H9 (cell line): ENCODE data around the gene LBX1. TPM values are rescaled to one million over a fixed set of nuclear protein-coding genes. Genes with fewer than 3 reads are reported as not detected.

Experiments used
- DNase-seq: peaks from one replicate; pipeline ENCODE4 v3.0.0-alpha.2; 2017
- H2AFZ ChIP-seq: one replicate; pipeline ENCODE4 v1.6.1; 2013; ENCODE audit warnings: mild to moderate bottlenecking, low read length, control low read depth, moderate library complexity
- H2AK5ac ChIP-seq: 2 replicates; pipeline ENCODE4 v1.6.1; 2013; ENCODE audit warnings: low read length, control low read depth, mixed read lengths; ENCODE audit not compliant: insufficient read length
- H2BK120ac ChIP-seq: one replicate; pipeline ENCODE4 v1.6.1; 2013; ENCODE audit warnings: low read depth, mild to moderate bottlenecking, low read length, control low read depth, inconsistent platforms; ENCODE audit not compliant: poor library complexity, severe bottlenecking
- H2BK12ac ChIP-seq: 2 replicates; pipeline ENCODE4 v1.6.1; 2013; ENCODE audit warnings: low read length, control low read depth, mixed read lengths, low read depth; ENCODE audit not compliant: insufficient read length
- H2BK15ac ChIP-seq: 2 replicates; pipeline ENCODE4 v1.6.1; 2013; ENCODE audit warnings: low read depth, low read length, control low read depth
- H2BK20ac ChIP-seq: one replicate; pipeline ENCODE4 v1.6.1; 2013; ENCODE audit warnings: low read depth, mild to moderate bottlenecking, low read length, control low read depth, inconsistent platforms; ENCODE audit not compliant: poor library complexity, severe bottlenecking
- H2BK5ac ChIP-seq: 2 replicates; pipeline ENCODE4 v1.6.1; 2013; ENCODE audit warnings: low read length, control low read depth, mixed read lengths; ENCODE audit not compliant: insufficient read length
- H3K14ac ChIP-seq: 2 replicates; pipeline ENCODE4 v1.6.1; 2013; ENCODE audit warnings: low read length, control low read depth; ENCODE audit not compliant: insufficient read depth
- H3K18ac ChIP-seq: 2 replicates; pipeline ENCODE4 v1.6.1; 2013; ENCODE audit warnings: low read depth, mild to moderate bottlenecking, mixed read lengths, low read length, control low read depth; ENCODE audit not compliant: insufficient read length
- H3K23ac ChIP-seq: 2 replicates; pipeline ENCODE4 v1.6.1; 2013; ENCODE audit warnings: low read length, control low read depth, mixed read lengths, low read depth; ENCODE audit not compliant: insufficient read length
- H3K23me2 ChIP-seq: 2 replicates; pipeline ENCODE4 v1.6.1; 2013; ENCODE audit warnings: low read depth, mild to moderate bottlenecking, mixed read lengths, low read length, control low read depth; ENCODE audit not compliant: insufficient read length, poor library complexity, severe bottlenecking
- H3K27ac ChIP-seq: 2 replicates; pipeline ENCODE4 v1.5.1; 2013; ENCODE audit warnings: low read length, control low read depth, mixed read lengths, low read depth; ENCODE audit not compliant: insufficient read length
- H3K27me3 ChIP-seq: 2 replicates; pipeline ENCODE4 v1.6.1; 2013; ENCODE audit warnings: low read length, control low read depth, inconsistent platforms; ENCODE audit not compliant: insufficient read depth
- H3K4ac ChIP-seq: 2 replicates; pipeline ENCODE4 v1.6.1; 2013; ENCODE audit warnings: low read depth, mild to moderate bottlenecking, control low read depth, inconsistent platforms, low read length, moderate library complexity
- H3K4me1 ChIP-seq: 2 replicates; pipeline ENCODE4 v1.6.1; 2013; ENCODE audit warnings: low read length, control low read depth, inconsistent platforms; ENCODE audit not compliant: insufficient read depth
- H3K4me2 ChIP-seq: 2 replicates; pipeline ENCODE4 v1.6.1; 2013; ENCODE audit warnings: low read length, control low read depth, mixed read lengths; ENCODE audit not compliant: insufficient read length, insufficient read depth
- H3K56ac ChIP-seq: 2 replicates; pipeline ENCODE4 v1.6.1; 2013; ENCODE audit warnings: low read depth, mild to moderate bottlenecking, mixed read lengths, low read length, control low read depth; ENCODE audit not compliant: insufficient read length
- H3K79me1 ChIP-seq: 2 replicates; pipeline ENCODE4 v1.6.1; 2013; ENCODE audit warnings: low read depth, mild to moderate bottlenecking, moderate library complexity, low read length, control low read depth, inconsistent platforms; ENCODE audit not compliant: insufficient read depth, poor library complexity, severe bottlenecking
- H3K79me2 ChIP-seq: 2 replicates; pipeline ENCODE4 v1.6.1; 2013; ENCODE audit warnings: low read length, control low read depth, inconsistent platforms; ENCODE audit not compliant: insufficient read depth
- H3K9ac ChIP-seq: 2 replicates; pipeline ENCODE4 v1.6.1; 2013; ENCODE audit warnings: low read length, control low read depth, mixed read lengths; ENCODE audit not compliant: insufficient read length; ENCODE audit errors: extremely low read depth
- H3K9me3 ChIP-seq: one replicate; pipeline ENCODE4 v1.6.1; 2013; ENCODE audit warnings: low read depth, low read length, inconsistent platforms; ENCODE audit not compliant: control insufficient read depth
- H3T11ph ChIP-seq: one replicate; pipeline ENCODE4 v1.6.1; 2013; ENCODE audit warnings: mild to moderate bottlenecking, low read length, control low read depth, inconsistent platforms
- H4K20me1 ChIP-seq: one replicate; pipeline ENCODE4 v1.6.1; 2013; ENCODE audit not compliant: control insufficient read depth, insufficient read length, insufficient read depth
- H4K5ac ChIP-seq: 2 replicates; pipeline ENCODE4 v1.6.1; 2013; ENCODE audit warnings: low read depth, mild to moderate bottlenecking, mixed read lengths, low read length, control low read depth; ENCODE audit not compliant: insufficient read length
- H4K8ac ChIP-seq: replicated peaks from 2 replicates; pipeline ENCODE4 v1.6.1; 2013; ENCODE audit warnings: low read length, control low read depth, mixed read lengths, low read depth; ENCODE audit not compliant: insufficient read length
- H4K91ac ChIP-seq: 2 replicates; pipeline ENCODE4 v1.6.1; 2013; ENCODE audit warnings: low read depth, mild to moderate bottlenecking, moderate library complexity, mixed read lengths, low read length, control low read depth; ENCODE audit not compliant: insufficient read length
- H3K27ac Mint-ChIP-seq, 3 experiments: 2 replicates in 2 of 3; 3 replicates in 1 of 3; pipeline ENCODE4 v1.8.0; 2020 to 2021; ENCODE audit warnings: mixed read lengths in 3 of 3, mild to moderate bottlenecking in 1 of 3, moderate library complexity in 1 of 3
- H3K27me3 Mint-ChIP-seq: 2 replicates; pipeline ENCODE4 v1.8.0; 2021; ENCODE audit warnings: low read depth, mild to moderate bottlenecking, moderate library complexity, mixed read lengths
- H3K36me3 Mint-ChIP-seq, 3 experiments: 2 replicates in 2 of 3; 3 replicates in 1 of 3; pipeline ENCODE4 v1.8.0; 2020 to 2021; ENCODE audit warnings: low read depth in 3 of 3, mixed read lengths in 3 of 3; ENCODE audit not compliant: insufficient read depth in 1 of 3
- H3K4me1 Mint-ChIP-seq, 2 experiments: 2 replicates each; pipeline ENCODE4 v1.8.0; 2020; ENCODE audit warnings: mixed read lengths in 2 of 2
- H3K4me3 Mint-ChIP-seq, 2 experiments: 2 replicates in 1 of 2; 3 replicates in 1 of 2; pipeline ENCODE4 v1.8.0; 2020 to 2021; ENCODE audit warnings: mild to moderate bottlenecking in 2 of 2, mixed read lengths in 2 of 2, moderate library complexity in 1 of 2
- H3K9me3 Mint-ChIP-seq, 2 experiments: 2 replicates in 1 of 2; 3 replicates in 1 of 2; pipeline ENCODE4 v1.8.0; 2020; ENCODE audit warnings: mild to moderate bottlenecking in 2 of 2, mixed read lengths in 2 of 2, moderate library complexity in 1 of 2
- CTCF ChIP-seq: fragments of 200-600 bp; sonication (generic); conservative IDR thresholded peaks from 3 replicates; pipeline ENCODE4 v1.8.0; 2021; ENCODE audit warnings: antibody characterized with exemption, mild to moderate bottlenecking
- WGBS: extraction: QIAGEN DNeasy Blood & Tissue Kit; methylation state at CpG from one replicate; pipeline ENCODE4 v1.1.7; 2013; ENCODE audit warnings: missing lambda C conversion rate, low lambda C conversion rate, mixed read lengths; ENCODE audit not compliant: insufficient read length; ENCODE audit errors: extremely low coverage; 5-methylcytosine and 5-hydroxymethylcytosine counted together
- total RNA-seq: library from RNA; stranded (reverse); gene quantifications from 2 replicates; pipeline ENCODE4 v1.2.1, GENCODE V29; 2021

LBX1 gene
- total RNA-seq, 1 experiment from 2014 or later: not detected

- Histone ChIP-seq H3K27ac (no peak overlapping the region), H3K4me1 (no peaks in the 10 kb centered on the region), H2AK5ac (no peak overlapping the region), H3K56ac (no peak overlapping the region), H2BK12ac (no peak overlapping the region), H3K27me3 (peaks cover 99% of the 10 kb centered on the region), H3K4me2 (no peak overlapping the region), H3K79me1 (no peaks in the 10 kb centered on the region), H3K9ac (no peak overlapping the region), H4K91ac (no peak overlapping the region), H3K4ac (no peak overlapping the region), H2BK15ac (no peak overlapping the region), H3K79me2 (no peaks in the 10 kb centered on the region; the same call in 1 of the 2 replicates), H4K20me1 (no peaks in the 10 kb centered on the region), H3K18ac (no peak overlapping the region), H3K14ac (no peak overlapping the region), H3T11ph (no peak overlapping the region), H4K5ac (no peak overlapping the region), H3K23ac (no peak overlapping the region), H2BK20ac (no peak overlapping the region), H4K8ac (no peak overlapping the region), H2AFZ (no peak overlapping the region), H3K23me2 (peaks cover 3% of the 10 kb centered on the region), H2BK5ac (no peak overlapping the region), H2BK120ac (no peak overlapping the region), H3K9me3 (no peaks in the 10 kb centered on the region)
- DNase-seq: no peak
- Mint-ChIP-seq H3K27ac (no peak overlapping the region), H3K4me1 (peaks cover 16 to 28% of the 10 kb centered on the region in 2 experiments), H3K27me3 (peaks cover 99% of the 10 kb centered on the region), H3K9me3 (peaks cover 0 to 4% of the 10 kb centered on the region in 2 experiments; a peak in 3 of 5 replicates), H3K36me3 (no peaks in the 10 kb centered on the region; a peak in 1 of 7 replicates), H3K4me3 (no peak overlapping the region)
- TF ChIP-seq CTCF: no peak
- WGBS: no CpG with 5 or more reads among the region's 12 CpGs
Observed at GRCh38 chr10:101231912-101232689, 2.8 kb upstream of the LBX1 start.
